Stimulated activated CD4-positive, alpha-beta T cell treated with anti-CD3 and anti-CD28 coated beads, TNF-alpha, amount 100 ng/mL, for 1 hour (primary cell): ENCODE results near the gene BATF.
"Not testable (repeated sequence)": the region's sequence is repeated elsewhere in the genome, so short reads cannot be mapped to it uniquely, and the experiment has no call there.

Source experiments
- DNase-seq, 3 donors: peaks; one replicate each; pipeline ENCODE4 v3.0.0-alpha.2; 2020; ENCODE audit warnings: low read depth in 3 of 3, low spot score in 1 of 3

BATF gene

GRCh38 chr14:75522224-75522982 lies at the start of gene BATF:
Gene BATF, plus strand, starts transcription at chr14:75522469. Its CDS starts 214 bp downstream, at chr14:75522683.
- DNase-seq = peak; percentile 46 to 68 (median 60)

GRCh38 chr14:75474127-75474526 lies 48.1 kb upstream of the BATF start:
- not testable (repeated sequence) for DNase-seq

- DNase-seq = no peak
These were observed 45.8 kb upstream of the BATF start for GRCh38 chr14:75476274-75476995.

- DNase-seq = no peak
These were observed 44.4 kb upstream of the BATF start for GRCh38 chr14:75477881-75478280.

- DNase-seq = no peak
These were observed 42.3 kb upstream of the BATF start for GRCh38 chr14:75479770-75480600.

- no peak for DNase-seq
These were observed 39.9 kb upstream of the BATF start for GRCh38 chr14:75482366-75482765.

GRCh38 chr14:75484711-75485429 lies 37.4 kb upstream of the BATF start:
- no peak for DNase-seq

- no peak for DNase-seq
These were observed 36.0 kb upstream of the BATF start for GRCh38 chr14:75486318-75486717.

GRCh38 chr14:75487155-75487671 lies 35.1 kb upstream of the BATF start:
- no peak for DNase-seq

- DNase-seq = no peak
These were observed 32.8 kb upstream of the BATF start for GRCh38 chr14:75489480-75489837.

GRCh38 chr14:75491376-75491978 lies 30.8 kb upstream of the BATF start:
- DNase-seq = no peak

- DNase-seq = no peak
These were observed 29.3 kb upstream of the BATF start for GRCh38 chr14:75492832-75493591.

GRCh38 chr14:75493592-75494087 lies 28.6 kb upstream of the BATF start:
- no peak for DNase-seq

GRCh38 chr14:75494896-75495295 lies 27.4 kb upstream of the BATF start:
- no peak for DNase-seq

- DNase-seq = no peak
These were observed 26.9 kb upstream of the BATF start for GRCh38 chr14:75495399-75495798.

- no peak for DNase-seq
These were observed 26.4 kb upstream of the BATF start for GRCh38 chr14:75495882-75496281.

GRCh38 chr14:75496755-75497154 lies 25.5 kb upstream of the BATF start:
- DNase-seq = no peak

- DNase-seq = no peak
These were observed 25.1 kb upstream of the BATF start for GRCh38 chr14:75497191-75497590.

GRCh38 chr14:75497701-75498100 lies 24.6 kb upstream of the BATF start:
- no peak for DNase-seq
